HG02571 (cell line): ENCODE measurements around the gene G6PC2.
"Not testable (repeated sequence)": the region's sequence is repeated elsewhere in the genome, so short reads cannot be mapped to it uniquely, and the experiment has no call there.

ENCODE experiments used
- ATAC-seq: cut with Tn5 transposase; IDR thresholded peaks from one replicate; pipeline ENCODE4 v1.9.1; 2021; ENCODE audit warnings: mild to moderate bottlenecking, moderate library complexity; ENCODE audit not compliant: unreplicated experiment

Gene G6PC2

GRCh38 chr2:168904358-168904757, 3.3 kb downstream of the G6PC2 start:
- no peak for ATAC-seq

GRCh38 chr2:168907940-168908662, 7.0 kb downstream of the G6PC2 start:
- ATAC-seq, result no peak

- ATAC-seq, result no peak
These were observed 9.2 kb downstream of the G6PC2 start for GRCh38 chr2:168910330-168910729.

GRCh38 chr2:168912466-168912865, 11.4 kb downstream of the G6PC2 start:
- ATAC-seq, result no peak

GRCh38 chr2:168912901-168913369, 11.8 kb downstream of the G6PC2 start:
- ATAC-seq, result no peak

- ATAC-seq, result no peak
These were observed 12.4 kb downstream of the G6PC2 start for GRCh38 chr2:168913495-168913894.

- ATAC-seq, result no peak
These were observed 14.6 kb downstream of the G6PC2 start for GRCh38 chr2:168915441-168916330.

- no peak for ATAC-seq
These were observed 15.2 kb downstream of the G6PC2 start for GRCh38 chr2:168916331-168916675.

GRCh38 chr2:168920504-168921157, 19.5 kb downstream of the G6PC2 start:
- no peak for ATAC-seq

- no peak for ATAC-seq
These were observed 25.7 kb downstream of the G6PC2 start for GRCh38 chr2:168926621-168927386.

- ATAC-seq, result no peak
These were observed 27.2 kb downstream of the G6PC2 start for GRCh38 chr2:168928113-168928831.

- no peak for ATAC-seq
These were observed 27.9 kb downstream of the G6PC2 start for GRCh38 chr2:168929031-168929430.

GRCh38 chr2:168930242-168930641, 29.2 kb downstream of the G6PC2 start:
- ATAC-seq, result no peak

- not testable (repeated sequence) for ATAC-seq
These were observed 31.1 kb downstream of the G6PC2 start for GRCh38 chr2:168932174-168932573.

GRCh38 chr2:168934826-168935225, 33.7 kb downstream of the G6PC2 start:
- no peak for ATAC-seq

GRCh38 chr2:168935810-168936581, 34.9 kb downstream of the G6PC2 start:
- no peak for ATAC-seq

- ATAC-seq, result no peak
These were observed 38.0 kb downstream of the G6PC2 start for GRCh38 chr2:168939061-168939460.

GRCh38 chr2:168939918-168940317, 38.8 kb downstream of the G6PC2 start:
- ATAC-seq, result peak; percentile 82

- ATAC-seq, result no peak
These were observed 40.2 kb downstream of the G6PC2 start for GRCh38 chr2:168941297-168941696.
